ENCODE data around the gene FOXP2. TPM values are rescaled to one million over a fixed set of nuclear protein-coding genes. Genes with fewer than 3 reads are reported as not detected.
A peak's percentile ranks its signal among the peaks of the same experiment; 100 is the strongest.

The FOXP2 gene
- total RNA-seq, 1 experiment from 2014 or later, result 52.5 TPM

DNA sequence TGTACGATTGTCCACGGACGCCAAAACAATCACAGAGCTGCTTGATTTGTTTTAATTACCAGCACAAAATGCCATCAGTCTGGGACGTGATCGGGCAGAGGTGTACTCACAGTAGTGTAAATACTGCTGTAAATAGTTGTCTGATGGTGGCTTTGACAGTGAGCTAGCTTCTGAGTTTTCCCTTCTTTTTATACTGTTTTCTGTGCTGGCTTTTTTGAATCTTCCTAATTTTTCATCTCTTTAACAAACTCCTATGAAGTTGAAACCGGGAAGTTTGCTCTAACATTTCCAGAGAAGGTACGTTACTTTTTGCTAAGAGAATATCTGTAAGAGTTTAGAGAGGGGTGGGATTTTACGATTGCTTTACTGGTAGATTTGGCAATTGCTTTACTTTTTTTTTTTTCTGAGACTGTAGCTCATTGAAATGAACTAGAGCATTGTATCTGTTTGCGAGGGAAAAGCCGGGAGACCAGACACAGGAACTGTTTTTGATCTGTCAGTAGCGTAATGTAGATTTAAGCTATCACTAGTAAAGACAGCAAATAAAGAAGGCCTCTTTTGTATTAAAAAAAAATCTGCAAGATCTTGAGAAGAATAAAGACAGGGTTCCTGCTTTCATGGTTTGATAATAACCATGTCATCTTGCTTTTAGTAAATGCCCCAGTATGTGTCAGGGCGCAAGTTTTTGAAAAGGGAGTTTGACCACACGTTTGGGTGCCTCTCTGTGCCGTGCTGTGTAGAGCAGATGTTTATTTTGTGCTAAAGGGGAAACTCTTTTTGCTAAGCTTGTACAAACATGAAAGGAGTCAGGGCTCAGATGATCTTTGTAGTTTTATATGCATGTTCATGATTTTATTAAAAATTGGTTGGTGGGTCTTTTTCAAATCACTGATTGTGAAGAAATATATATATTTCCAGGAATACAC lies 712 bp downstream of the FOXP2 start:
- Histone ChIP-seq H3K36me3 (no peaks in the 10 kb centered on the region), H3K4me3 (peak overlapping the region; percentile 75), H3K9me3 (replicated peaks) (no peaks in the 10 kb centered on the region), H3K27me3 (no peaks in the 10 kb centered on the region), H3K4me1 (peaks cover 33% of the 10 kb centered on the region), H3K27ac (peak overlapping the region; percentile 91)
- peak; percentile 39 to 72 for DNase-seq

GRCh38 chr7:114416129-114416990 lies 1.7 kb downstream of the FOXP2 start:
- H3K27me3 ChIP-seq, result no peaks in the 10 kb centered on the region
- peak; percentile 19 to 55 for DNase-seq

GRCh38 chr7:114417290-114417689 lies 2.7 kb downstream of the FOXP2 start:
- H3K9me3 ChIP-seq (replicated peaks), result no peaks in the 10 kb centered on the region
- no peaks in the 10 kb centered on the region for H3K27me3 ChIP-seq
- no peak for DNase-seq
- H3K4me1 ChIP-seq, result peaks cover 24% of the 10 kb centered on the region
- H3K27ac ChIP-seq, result peak overlapping the region; percentile 91
- peak overlapping the region; percentile 75 for H3K4me3 ChIP-seq
- H3K36me3 ChIP-seq, result no peaks in the 10 kb centered on the region

More at GRCh38 chr7:114416129-114416990, 1.7 kb downstream of the FOXP2 start:
- H3K4me3 ChIP-seq, result peak overlapping the region; percentile 75
- H3K36me3 ChIP-seq, result no peaks in the 10 kb centered on the region
- H3K4me1 ChIP-seq, result peaks cover 31% of the 10 kb centered on the region
- no peaks in the 10 kb centered on the region for H3K9me3 ChIP-seq (replicated peaks)
- H3K27ac ChIP-seq, result peak overlapping the region; percentile 91

- no peaks in the 10 kb centered on the region for H3K36me3 ChIP-seq
- H3K4me1 ChIP-seq, result peaks cover 20% of the 10 kb centered on the region
- peak overlapping the region; percentile 91 for H3K27ac ChIP-seq
- no peaks in the 10 kb centered on the region for H3K9me3 ChIP-seq (replicated peaks)
- H3K27me3 ChIP-seq, result no peaks in the 10 kb centered on the region
- peak overlapping the region; percentile 75 for H3K4me3 ChIP-seq
- DNase-seq, result peak in 1 of 2 experiments; percentile 43
These were observed 3.5 kb downstream of the FOXP2 start for GRCh38 chr7:114418117-114418516.

GRCh38 chr7:114419441-114420272 lies 5.0 kb downstream of the FOXP2 start:
- Histone ChIP-seq H3K27me3 (no peaks in the 10 kb centered on the region), H3K36me3 (no peaks in the 10 kb centered on the region), H3K27ac (no peak overlapping the region), H3K9me3 (replicated peaks) (no peaks in the 10 kb centered on the region), H3K4me1 (peaks cover 18% of the 10 kb centered on the region; the same call in 1 of the 2 replicates), H3K4me3 (no peak overlapping the region)
- DNase-seq, result peak; percentile 5 to 40

DNA sequence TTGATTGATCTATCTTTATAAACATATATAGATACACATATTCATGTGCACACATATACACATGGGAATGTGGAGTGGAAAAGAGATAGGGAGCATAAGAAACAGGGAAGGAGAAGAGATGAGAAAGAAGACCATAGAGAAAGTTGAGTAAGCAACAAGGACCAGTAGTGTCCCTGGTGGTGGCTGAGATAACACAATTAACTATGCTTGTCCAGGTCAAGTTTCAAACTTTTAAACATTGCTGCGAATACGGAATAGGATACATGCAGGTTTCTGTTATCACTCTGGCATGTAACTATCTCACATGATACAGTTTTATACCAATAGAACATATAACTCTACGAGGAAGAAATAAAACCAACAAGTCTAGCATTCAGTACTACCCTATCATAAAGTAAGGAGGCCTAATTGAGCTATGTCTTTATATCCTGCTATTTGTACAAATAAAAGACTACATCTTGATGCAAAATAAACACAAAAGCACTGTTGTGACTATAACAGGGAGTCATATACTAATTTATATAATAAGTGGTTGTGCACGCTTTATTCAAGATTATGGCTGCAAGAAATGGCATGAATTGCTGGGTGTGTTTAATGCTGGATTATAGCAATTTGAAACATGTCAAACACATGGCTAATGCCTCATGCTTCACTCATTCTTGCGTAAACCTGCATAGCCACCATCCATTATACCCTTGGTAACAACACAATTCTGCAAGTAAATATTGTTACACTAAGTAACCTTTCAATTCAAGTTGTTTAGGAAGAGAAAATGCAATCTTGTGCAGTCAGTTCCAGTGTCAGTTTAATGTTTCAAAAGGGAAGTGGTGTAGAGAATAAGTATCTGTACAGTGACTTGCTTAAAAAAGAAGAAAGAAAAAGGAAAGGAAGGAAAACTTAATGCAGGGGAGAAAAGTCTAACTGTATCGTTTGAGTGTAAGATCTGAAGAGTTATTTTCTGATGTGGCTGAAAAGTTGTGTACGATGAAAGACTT lies 8.2 kb downstream of the FOXP2 start:
- DNase-seq, result peak; percentile 22 to 63
- peaks cover 14% of the 10 kb centered on the region; the same call in 1 of the 2 replicates for H3K4me1 ChIP-seq
- H3K4me3 ChIP-seq, result no peak overlapping the region
- H3K27me3 ChIP-seq, result no peaks in the 10 kb centered on the region
- no peak overlapping the region for H3K27ac ChIP-seq
- H3K36me3 ChIP-seq, result no peaks in the 10 kb centered on the region; the same call in 1 of the 2 replicates
- no peaks in the 10 kb centered on the region for H3K9me3 ChIP-seq (replicated peaks)

DNA sequence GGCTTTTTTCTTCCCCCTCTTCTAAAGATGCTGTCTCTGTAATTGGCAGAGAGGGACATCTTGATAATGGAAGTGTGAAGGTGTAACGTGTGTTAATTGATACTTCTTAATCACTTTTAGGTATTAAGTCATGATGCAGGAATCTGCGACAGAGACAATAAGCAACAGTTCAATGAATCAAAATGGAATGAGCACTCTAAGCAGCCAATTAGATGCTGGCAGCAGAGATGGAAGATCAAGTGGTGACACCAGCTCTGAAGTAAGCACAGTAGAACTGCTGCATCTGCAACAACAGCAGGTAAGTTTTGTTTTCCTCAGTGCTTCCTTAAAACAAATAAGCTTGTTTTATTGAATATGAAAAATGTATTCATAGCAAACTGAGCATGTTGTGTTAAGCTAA lies 11.8 kb downstream of the FOXP2 start:
- Histone ChIP-seq H3K9me3 (replicated peaks) (no peaks in the 10 kb centered on the region), H3K36me3 (peaks cover 6% of the 10 kb centered on the region), H3K4me1 (peaks cover 5% of the 10 kb centered on the region; the same call in 1 of the 2 replicates), H3K4me3 (no peak overlapping the region), H3K27me3 (no peaks in the 10 kb centered on the region), H3K27ac (no peak overlapping the region)
- no peak for DNase-seq

- peaks cover 7% of the 10 kb centered on the region for H3K36me3 ChIP-seq
- no peak overlapping the region for H3K27ac ChIP-seq
- peak; percentile 17 to 57 for DNase-seq
- H3K4me3 ChIP-seq, result no peak overlapping the region
- H3K9me3 ChIP-seq (replicated peaks), result no peaks in the 10 kb centered on the region
- no peaks in the 10 kb centered on the region for H3K27me3 ChIP-seq
- H3K4me1 ChIP-seq, result peaks cover 7% of the 10 kb centered on the region
These were observed 12.2 kb downstream of the FOXP2 start for GRCh38 chr7:114426824-114427223.

- Histone ChIP-seq H3K9me3 (replicated peaks) (no peaks in the 10 kb centered on the region), H3K4me1 (peaks cover 16% of the 10 kb centered on the region)
These were observed 13.6 kb downstream of the FOXP2 start for GRCh38 chr7:114428211-114428610.

DNA sequence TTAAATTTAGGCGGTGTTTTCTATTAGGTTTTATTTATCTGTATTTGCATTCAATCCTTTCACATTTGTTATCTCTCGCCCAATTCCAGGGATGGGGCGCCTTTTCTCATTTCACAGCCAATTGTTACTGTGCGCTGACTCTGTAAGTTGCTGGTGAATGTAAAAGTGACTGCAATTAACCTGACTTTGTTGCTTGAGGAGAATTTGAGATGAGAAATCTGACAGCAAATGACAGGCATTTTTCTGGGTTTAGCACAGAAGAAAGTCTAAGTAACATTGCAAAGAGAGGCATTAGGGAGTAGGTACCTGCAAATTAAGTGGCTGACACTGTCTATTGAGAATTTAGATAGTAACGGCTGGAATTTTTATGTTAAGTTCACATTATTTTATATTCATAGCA lies 16.6 kb downstream of the FOXP2 start:
- Histone ChIP-seq H3K36me3 (peaks cover 18% of the 10 kb centered on the region; the same call in 1 of the 2 replicates), H3K27ac (no peak overlapping the region), H3K9me3 (replicated peaks) (no peaks in the 10 kb centered on the region), H3K4me1 (peaks cover 23% of the 10 kb centered on the region), H3K27me3 (no peaks in the 10 kb centered on the region), H3K4me3 (no peak overlapping the region)
- no peak for DNase-seq

More at GRCh38 chr7:114428211-114428610, 13.6 kb downstream of the FOXP2 start:
- peaks cover 9% of the 10 kb centered on the region for H3K36me3 ChIP-seq
- no peaks in the 10 kb centered on the region for H3K27me3 ChIP-seq
- H3K4me3 ChIP-seq, result no peak overlapping the region
- no peak for DNase-seq
- H3K27ac ChIP-seq, result no peak overlapping the region

DNA sequence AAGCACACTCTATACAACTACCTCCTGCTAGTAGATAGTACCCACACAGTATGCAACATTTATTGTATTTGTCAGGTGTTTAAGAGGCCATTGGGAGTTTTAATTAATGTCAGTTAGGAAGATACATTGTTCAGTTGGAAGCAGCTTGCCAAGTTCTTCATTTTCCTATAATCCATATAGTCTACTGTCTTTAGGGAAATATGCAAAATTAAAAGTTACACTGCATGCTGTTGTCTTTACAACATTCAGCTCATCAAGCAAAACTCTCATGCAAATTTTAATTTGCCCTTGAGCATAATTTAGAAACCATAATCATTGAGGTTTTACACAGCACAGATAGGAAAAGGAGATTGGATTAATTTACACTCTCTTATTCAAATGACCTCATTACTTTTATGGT lies 17.4 kb downstream of the FOXP2 start:
- H3K27me3 ChIP-seq, result no peaks in the 10 kb centered on the region
- no peak for DNase-seq
- H3K27ac ChIP-seq, result peak overlapping the region; percentile 55
- no peak overlapping the region for H3K4me3 ChIP-seq
- no peaks in the 10 kb centered on the region for H3K9me3 ChIP-seq (replicated peaks)
- H3K4me1 ChIP-seq, result peaks cover 23% of the 10 kb centered on the region
- H3K36me3 ChIP-seq, result peaks cover 18% of the 10 kb centered on the region; the same call in 1 of the 2 replicates

DNA sequence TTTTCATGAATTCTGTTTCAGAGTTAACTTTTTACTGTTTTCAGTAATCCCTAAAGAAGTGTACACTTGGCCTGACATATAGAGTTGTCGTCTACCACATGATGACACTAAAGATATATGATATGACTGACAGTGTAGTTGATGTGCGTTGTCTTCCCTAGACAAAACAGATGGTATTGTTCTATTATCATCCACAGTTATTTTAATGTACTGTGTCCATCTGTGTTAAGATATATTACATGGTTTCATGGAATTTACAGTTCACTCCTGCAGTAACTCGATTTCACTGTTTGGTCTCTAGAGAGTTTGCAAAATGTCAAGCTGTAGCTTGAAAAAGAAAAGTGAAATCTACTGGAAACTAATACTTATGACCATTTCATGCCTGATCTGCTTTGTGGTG lies 18.1 kb downstream of the FOXP2 start:
- Histone ChIP-seq H3K4me1 (peaks cover 23% of the 10 kb centered on the region), H3K27ac (peak overlapping the region; percentile 55), H3K9me3 (replicated peaks) (no peaks in the 10 kb centered on the region), H3K4me3 (no peak overlapping the region), H3K27me3 (no peaks in the 10 kb centered on the region), H3K36me3 (peaks cover 18% of the 10 kb centered on the region; the same call in 1 of the 2 replicates)
- DNase-seq, result peak; percentile 9 to 75

DNA sequence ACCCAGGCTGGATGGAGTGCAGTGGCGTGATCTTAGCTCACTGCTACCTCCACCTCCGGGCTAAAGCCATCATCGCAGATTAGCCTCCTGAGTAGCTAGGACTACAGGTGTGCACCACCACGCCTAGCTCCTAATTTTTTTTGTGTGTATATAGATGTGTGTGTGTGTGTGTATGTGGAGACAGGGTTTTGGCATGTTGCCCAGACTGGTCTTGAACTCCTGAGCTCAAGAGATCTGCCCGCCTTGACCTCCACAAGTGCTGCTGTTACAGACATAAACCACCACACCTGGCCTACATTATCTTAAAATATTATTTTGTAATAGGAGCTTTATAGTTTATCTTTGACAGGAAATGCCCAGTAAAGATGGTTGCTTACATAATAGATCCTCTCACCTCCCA lies 25.0 kb downstream of the FOXP2 start:
- peak; percentile 24 to 43 for DNase-seq

More for the DNA sequence above, 25.0 kb downstream of the FOXP2 start:
- Histone ChIP-seq H3K27ac (no peak overlapping the region), H3K36me3 (peaks cover 23% of the 10 kb centered on the region), H3K4me1 (no peaks in the 10 kb centered on the region), H3K9me3 (replicated peaks) (no peaks in the 10 kb centered on the region), H3K27me3 (no peaks in the 10 kb centered on the region), H3K4me3 (no peak overlapping the region)
